ENCODE results near the gene TRPM1.

DNA sequence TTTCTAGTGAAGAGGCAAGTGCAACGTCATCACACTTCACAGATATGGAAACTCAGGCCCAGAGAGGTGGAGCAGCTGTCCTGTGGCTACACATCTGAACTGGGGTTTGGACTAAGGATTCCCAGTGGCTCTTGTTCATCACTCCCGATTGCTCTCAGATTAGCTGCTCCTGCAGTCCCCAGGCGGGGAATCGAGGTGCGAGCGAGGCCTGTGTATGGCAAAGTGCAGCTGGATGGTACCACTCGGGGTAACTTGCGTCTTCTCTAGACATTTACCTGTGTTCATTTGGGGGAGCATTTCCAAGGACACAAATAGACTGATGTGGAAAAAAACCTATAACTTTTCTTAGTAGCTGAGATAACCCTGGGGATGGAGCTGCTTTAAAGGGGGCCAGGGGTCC, 45.9 kb upstream of the TRPM1 start:
- TF ChIP-seq, protein P1, sequence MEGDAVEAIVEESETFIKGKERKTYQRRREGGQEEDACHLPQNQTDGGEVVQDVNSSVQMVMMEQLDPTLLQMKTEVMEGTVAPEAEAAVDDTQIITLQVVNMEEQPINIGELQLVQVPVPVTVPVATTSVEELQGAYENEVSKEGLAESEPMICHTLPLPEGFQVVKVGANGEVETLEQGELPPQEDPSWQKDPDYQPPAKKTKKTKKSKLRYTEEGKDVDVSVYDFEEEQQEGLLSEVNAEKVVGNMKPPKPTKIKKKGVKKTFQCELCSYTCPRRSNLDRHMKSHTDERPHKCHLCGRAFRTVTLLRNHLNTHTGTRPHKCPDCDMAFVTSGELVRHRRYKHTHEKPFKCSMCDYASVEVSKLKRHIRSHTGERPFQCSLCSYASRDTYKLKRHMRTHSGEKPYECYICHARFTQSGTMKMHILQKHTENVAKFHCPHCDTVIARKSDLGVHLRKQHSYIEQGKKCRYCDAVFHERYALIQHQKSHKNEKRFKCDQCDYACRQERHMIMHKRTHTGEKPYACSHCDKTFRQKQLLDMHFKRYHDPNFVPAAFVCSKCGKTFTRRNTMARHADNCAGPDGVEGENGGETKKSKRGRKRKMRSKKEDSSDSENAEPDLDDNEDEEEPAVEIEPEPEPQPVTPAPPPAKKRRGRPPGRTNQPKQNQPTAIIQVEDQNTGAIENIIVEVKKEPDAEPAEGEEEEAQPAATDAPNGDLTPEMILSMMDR (IDR thresholded peaks at IDR 0.05), result no peak
- no peak for TF ChIP-seq ZFX (IDR thresholded peaks at IDR 0.05; ENCODE audit: borderline replicate concordance)
